ENCODE results near the gene TSC22D2. TPM values are rescaled to one million over a fixed set of nuclear protein-coding genes. Genes with fewer than 3 reads are reported as not detected.
A peak's percentile ranks its signal among the peaks of the same experiment; 100 is the strongest.

The TSC22D2 gene
- total and polyA plus RNA-seq, 2 of the 8 experiments (the other 6 are each of a cell fraction or from before 2014, with no cell fraction given): 3.4 to 27.6 TPM

GRCh38 chr3:150391161-150391560 is 16.9 kb upstream of the TSC22D2 start:
- TF ChIP-seq HDAC6 (IDR thresholded peaks at IDR 0.05; ENCODE audit: low read depth, low read length) (no peak), SIRT6 (IDR thresholded peaks at IDR 0.05; ENCODE audit: low read length) (no peak), TCF12 (IDR thresholded peaks at IDR 0.05; ENCODE audit: low read depth, low read length) (no peak), MAFK (IDR thresholded peaks at IDR 0.05; ENCODE audit: low read depth, low read length) (no peak), ZNF274 (IDR thresholded peaks at IDR 0.05; ENCODE audit: borderline replicate concordance, extremely low read depth, low read length) (no peak), CTBP2 (IDR thresholded peaks at IDR 0.05; ENCODE audit: borderline replicate concordance, insufficient read depth, insufficient read length, low read length) (no peak), CREB1 (IDR thresholded peaks at IDR 0.05) (no peak), CBX5 (IDR thresholded peaks at IDR 0.05; ENCODE audit: low read depth, low read length) (no peak), ATF3 (IDR thresholded peaks at IDR 0.05; ENCODE audit: insufficient read depth, low read depth, low read length) (no peak), SUZ12 (IDR thresholded peaks at IDR 0.05; ENCODE audit: low read length) (no peak)
- no peaks in the 10 kb centered on the region for H3K36me3 ChIP-seq (ENCODE audit: control insufficient read depth in 2 of 4, insufficient read depth in 4 of 4, low read length in 3 of 4)
- H3K4ac ChIP-seq (replicated peaks; ENCODE audit: insufficient read length, low read depth, low read length): no peak overlapping the region
- H3K23ac ChIP-seq (ENCODE audit: insufficient read length): no peak overlapping the region
- peaks cover 0 to 3% (median 0%) of the 10 kb centered on the region in 4 experiments; a peak in 1 of 7 replicates for H3K4me1 ChIP-seq (replicated peaks in 1 of 4; ENCODE audit: control insufficient read depth in 3 of 4, insufficient read depth in 4 of 4, low read length in 3 of 4)
- no peak overlapping the region for H2BK12ac ChIP-seq (ENCODE audit: low read depth, low read length)
- no peaks in the 10 kb centered on the region; a peak in 1 of 4 replicates for H3K9me3 ChIP-seq (ENCODE audit: insufficient read depth in 2 of 2, low read depth in 1 of 2, low read length in 1 of 2)
- no peak overlapping the region for H3K9ac ChIP-seq (replicated peaks in 1 of 4; ENCODE audit: extremely low read depth in 1 of 4, low read depth in 3 of 4, low read length in 3 of 4)
- H3K56ac ChIP-seq (replicated peaks; ENCODE audit: insufficient read length, low read depth, low read length): no peak overlapping the region
- H3K27me3 ChIP-seq (replicated peaks in 1 of 4; ENCODE audit: control insufficient read depth in 3 of 4, extremely low read depth in 1 of 4, insufficient read depth in 3 of 4, low read length in 3 of 4): no peaks in the 10 kb centered on the region
- no peaks in the 10 kb centered on the region for H3K23me2 ChIP-seq (ENCODE audit: low read depth, low read length)
- no peak overlapping the region for H4K8ac ChIP-seq (ENCODE audit: extremely low read depth, insufficient read depth, low read length)
- ChIA-PET CTCF (ENCODE audit: partially characterized antibody) (interaction anchor here (1.1 kb wide), 1 partner anchor 102 kb away, joined by 3 read pairs; no protein-coding TSS in a partner anchor), POLR2A (ENCODE audit: partially characterized antibody) (interaction anchor here (0.9 kb wide), 1 partner anchor 17 kb away, joined by 3 read pairs; the partner anchor contains the start of gene TSC22D2)
- H3K14ac ChIP-seq (ENCODE audit: insufficient read length): no peak overlapping the region
- H3K79me2 ChIP-seq (ENCODE audit: control insufficient read depth in 1 of 2, insufficient read depth in 2 of 2, low read length in 2 of 2): no peaks in the 10 kb centered on the region
- no peak overlapping the region for H4K5ac ChIP-seq (ENCODE audit: insufficient read length, low read depth, low read length)
- no peak overlapping the region for H3K27ac ChIP-seq (ENCODE audit: low read depth, low read length)
- no peak overlapping the region for H2BK15ac ChIP-seq (ENCODE audit: low read length)
- H2AFZ ChIP-seq (ENCODE audit: low read length): 0 out of 2 replicates have a peak overlapping the region, but pooled peaks have one; percentile 5
- H2BK5ac ChIP-seq (ENCODE audit: low read depth, low read length): no peak overlapping the region
- DNase-seq (ENCODE audit: low read depth in 1 of 2, low spot score in 2 of 2) (no peak), FAIRE-seq (no peak)
- H4K20me1 ChIP-seq (replicated peaks in 1 of 2; ENCODE audit: control insufficient read depth in 1 of 2, insufficient read depth in 2 of 2, low read length in 2 of 2): no peaks in the 10 kb centered on the region
- H4K91ac ChIP-seq (replicated peaks; ENCODE audit: insufficient read length, low read length): no peak overlapping the region
- H3K4me3 ChIP-seq (ENCODE audit: extremely low read depth in 1 of 4, insufficient read depth in 2 of 4, low read depth in 3 of 4, low read length in 4 of 4): no peak overlapping the region
- H2BK20ac ChIP-seq (ENCODE audit: low read length): no peak overlapping the region
- H3K18ac ChIP-seq (ENCODE audit: extremely low read depth, low read length): no peak overlapping the region
- no peak overlapping the region for H2AK5ac ChIP-seq (ENCODE audit: low read depth, low read length)
- no peak overlapping the region for H2BK120ac ChIP-seq (replicated peaks; ENCODE audit: low read depth, low read length)
- no peak overlapping the region for H3K4me2 ChIP-seq (ENCODE audit: insufficient read depth in 1 of 2, low read depth in 2 of 2, low read length in 2 of 2)
- H3K79me1 ChIP-seq (ENCODE audit: low read depth, low read length): no peaks in the 10 kb centered on the region

Measured in H1 (cell line).